Lower lobe of right lung (tissue), 2 donors: ENCODE results near the gene UFSP1. TPM values are rescaled to one million over a fixed set of nuclear protein-coding genes. Genes with fewer than 3 reads are reported as not detected.
A peak's percentile ranks its signal among the peaks of the same experiment; 100 is the strongest.

ENCODE experiments used
- ATAC-seq, 2 donors: fragments of 200-7000 bp; cut with Tn5 transposase; one replicate each; pipeline ENCODE4 v1.9.1; 2020 to 2022; ENCODE audit warnings: mild to moderate bottlenecking in 2 of 2, moderate library complexity in 2 of 2
- DNase-seq: peaks from one replicate; pipeline ENCODE4 v3.0.0-alpha.2; 2020
- H3K27ac ChIP-seq: fragments of 200-600 bp; one replicate; pipeline ENCODE4 v1.8.0; 2022
- H3K27me3 ChIP-seq: fragments of 200-600 bp; one replicate; pipeline ENCODE4 v1.8.0; 2022; ENCODE audit warnings: low read depth
- H3K36me3 ChIP-seq: fragments of 200-600 bp; one replicate; pipeline ENCODE4 v1.8.0; 2022; ENCODE audit warnings: mild to moderate bottlenecking
- H3K4me1 ChIP-seq: fragments of 200-600 bp; one replicate; pipeline ENCODE4 v1.8.0; 2022
- H3K4me3 ChIP-seq: fragments of 200-600 bp; one replicate; pipeline ENCODE4 v1.8.0; 2022; ENCODE audit warnings: mild to moderate bottlenecking
- H3K9me3 ChIP-seq: fragments of 200-600 bp; one replicate; pipeline ENCODE4 v1.8.0; 2022
- CTCF ChIP-seq: fragments of 200-600 bp; IDR thresholded peaks from one replicate; pipeline ENCODE4 v1.8.0; 2022; ENCODE audit warnings: antibody characterized with exemption, mild to moderate bottlenecking
- intact Hi-C: fragments of 100-400 bp; cut with DNase I; formaldehyde crosslinking; loops from one replicate; pipeline ENCODE4 v1.11.0; 2022
- total RNA-seq: library from RNA; stranded (reverse); fragmentation: NEBNext Ultra II Directional; extraction: Animal tissue kit (Norgen Biotek cat#: 25700); gene quantifications from one replicate; pipeline ENCODE4 v1.2.1, GENCODE V29; 2021
- donor health status: DM: no; HTN: yes; CAD: no; lungs with severe emphysema.

The UFSP1 gene
- total RNA-seq, 1 donor from 2014 or later, result 2.3 TPM

DNA sequence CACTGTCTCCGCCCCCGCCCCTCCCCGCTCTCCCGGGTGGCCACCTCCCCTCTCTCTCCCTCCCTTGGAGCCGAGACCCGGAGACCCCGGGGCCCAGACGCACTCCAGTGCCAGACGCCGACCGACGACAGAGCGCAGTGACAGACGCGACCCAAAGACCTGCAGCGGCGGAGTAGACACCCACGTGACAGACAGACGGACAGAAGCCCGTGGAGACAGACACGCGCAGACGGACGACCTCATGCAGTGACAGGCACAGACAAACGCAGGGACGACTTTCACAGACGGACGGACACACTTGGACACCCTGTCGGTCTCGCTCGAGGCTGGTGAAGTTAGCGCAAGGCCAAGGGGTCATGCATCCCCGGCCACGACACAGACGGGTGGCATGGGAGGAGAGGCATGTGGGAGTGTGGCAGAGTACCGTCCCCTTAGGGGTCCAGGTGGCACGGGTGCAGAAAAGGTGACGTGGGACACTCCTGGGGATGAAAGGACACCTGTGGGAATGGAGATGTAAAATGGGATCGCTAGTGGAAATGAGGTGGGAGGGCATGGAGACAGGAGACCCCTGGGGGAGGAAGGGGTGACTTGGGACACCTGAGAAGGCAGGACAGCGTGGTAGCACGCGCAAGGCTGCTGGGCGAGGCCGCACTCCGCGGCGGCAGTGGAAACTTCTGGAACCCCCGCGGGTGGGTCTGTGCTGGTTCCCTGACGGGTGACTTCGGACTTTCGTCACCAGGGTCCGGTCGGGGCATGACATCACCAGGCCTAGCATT is 6.6 kb upstream of the UFSP1 start:
- H3K9me3 ChIP-seq, result no peaks in the 10 kb centered on the region
- ATAC-seq, result peak; percentile 9 to 50

DNA sequence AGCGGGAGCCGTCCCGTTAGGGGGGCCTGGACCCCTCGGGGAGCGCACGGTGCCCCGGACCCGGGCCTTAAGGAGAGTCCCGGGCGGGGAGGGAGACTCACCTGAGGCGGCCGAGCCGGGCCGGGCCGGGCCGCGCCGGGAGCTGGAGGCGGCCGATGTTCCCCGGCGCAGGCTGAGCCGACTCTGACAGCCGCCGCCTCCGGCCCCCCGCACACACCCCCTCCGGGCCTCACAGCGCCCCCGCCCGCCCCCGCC is 6.1 kb upstream of the UFSP1 start, which contains the start of gene ACHE:
ACHE (minus strand) TSS at position 188 of the 255 bp plus-strand sequence. CDS start 1,656 bp downstream, outside the sequence.
- TF ChIP-seq CTCF, result no peak
- intact Hi-C loops, result loop anchor here (5.0 kb wide), 1 partner anchor 162 kb away; no protein-coding TSS in a partner anchor
- H3K36me3 ChIP-seq, result no peaks in the 10 kb centered on the region
- H3K27ac ChIP-seq, result no peak within 1 kb of the TSS
- H3K9me3 ChIP-seq, result no peaks in the 10 kb centered on the region
- no peak for DNase-seq
- H3K4me1 ChIP-seq, result peaks cover 30% of the 10 kb centered on the region
- peaks cover 67% of the 10 kb centered on the region for H3K27me3 ChIP-seq
- ATAC-seq, result peak; percentile 3 to 44
- H3K4me3 ChIP-seq, result peak within 1 kb of the TSS; percentile 58

More for the DNA sequence above, 6.6 kb upstream of the UFSP1 start:
- DNase-seq, result no peak
- Histone ChIP-seq H3K4me1 (peaks cover 25% of the 10 kb centered on the region), H3K4me3 (peak overlapping the region; percentile 58), H3K27ac (no peak overlapping the region), H3K36me3 (no peaks in the 10 kb centered on the region), H3K27me3 (peaks cover 63% of the 10 kb centered on the region)
- TF ChIP-seq CTCF, result no peak
- intact Hi-C loops, result loop anchor here (5.0 kb wide), 1 partner anchor 161 kb away; no protein-coding TSS in a partner anchor

GRCh38 chr7:100894860-100895700 is 5.6 kb upstream of the UFSP1 start:
- Histone ChIP-seq H3K27me3 (peaks cover 63% of the 10 kb centered on the region), H3K36me3 (no peaks in the 10 kb centered on the region), H3K4me1 (peaks cover 34% of the 10 kb centered on the region), H3K4me3 (peak overlapping the region; percentile 58), H3K27ac (no peak overlapping the region), H3K9me3 (no peaks in the 10 kb centered on the region)
- TF ChIP-seq CTCF, result peak; percentile 80
- ATAC-seq (peak; percentile 20 to 34), DNase-seq (no peak)
- intact Hi-C loops, result loop anchor here (5.0 kb wide), 1 partner anchor 162 kb away; no protein-coding TSS in a partner anchor

DNA sequence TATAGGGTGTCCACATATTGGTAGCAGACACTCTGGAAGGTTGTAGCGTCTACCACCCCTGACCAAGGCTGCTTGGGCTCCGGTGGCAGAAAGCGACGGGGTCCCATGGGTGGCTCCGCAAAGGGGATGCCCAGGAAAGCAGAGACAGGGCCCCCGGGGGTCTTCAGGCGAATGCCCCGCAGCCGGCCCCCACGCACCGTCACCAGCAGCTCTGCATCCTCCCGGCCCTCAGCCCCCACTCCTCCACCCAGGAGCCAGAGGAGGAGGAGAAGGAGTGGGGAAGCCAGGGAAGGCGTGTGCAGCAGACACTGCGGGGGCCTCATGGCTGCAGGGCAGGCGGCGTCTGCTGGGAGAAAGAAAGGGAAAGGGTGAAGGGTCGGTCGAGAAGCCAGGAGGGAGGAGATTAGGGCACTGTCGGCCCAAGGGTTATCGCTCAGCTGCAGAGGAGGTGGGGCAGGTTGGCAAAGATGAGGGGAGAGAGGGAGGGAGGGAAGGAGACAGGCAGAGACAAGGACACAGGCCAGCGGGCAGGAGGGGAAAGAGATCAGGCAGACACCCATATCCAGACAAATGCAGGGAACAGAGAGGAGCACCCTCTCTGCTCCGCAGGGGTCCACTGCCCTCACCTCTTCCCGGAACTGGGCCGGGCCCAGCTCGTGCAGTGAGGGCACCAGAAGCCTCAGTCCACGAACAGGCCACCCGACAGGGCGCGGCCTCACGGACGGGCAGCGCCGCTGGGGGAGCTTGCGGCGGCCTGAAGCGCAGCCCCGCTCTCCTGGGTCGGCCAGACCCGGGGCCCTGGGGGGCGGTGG is 4.6 kb upstream of the UFSP1 start:
- H3K4me3 ChIP-seq, result peak overlapping the region; percentile 58

More for the DNA sequence above, 4.6 kb upstream of the UFSP1 start:
- H3K9me3 ChIP-seq, result no peaks in the 10 kb centered on the region
- H3K27ac ChIP-seq, result no peak overlapping the region
- TF ChIP-seq CTCF, result no peak
- ATAC-seq (no peak), DNase-seq (no peak)
- no peaks in the 10 kb centered on the region for H3K36me3 ChIP-seq
- H3K4me1 ChIP-seq, result peaks cover 36% of the 10 kb centered on the region
- intact Hi-C loops, result no loop called here
- peaks cover 55% of the 10 kb centered on the region for H3K27me3 ChIP-seq
